ENCODE measurements around the gene KLF16. TPM values are rescaled to one million over a fixed set of nuclear protein-coding genes. Genes with fewer than 3 reads are reported as not detected.

KLF16 gene
- total RNA-seq, 1 experiment from 2014 or later, result 5.1 TPM

Other genes starting within 250 kb of the KLF16 start
- gene TCF3, start 211.0 kb downstream of the KLF16 start, total RNA-seq (2014; rRNA removed; shearing (Covaris generic)), result 81.8 and 95.8 TPM in 2 replicates
- not detected in 2 replicates for gene ONECUT3, start 110.1 kb downstream of the KLF16 start, total RNA-seq (2014; rRNA removed; shearing (Covaris generic))
- 0.08 TPM in 1 of 2 replicates, not detected in the other for gene ATP8B3, start 51.3 kb downstream of the KLF16 start, total RNA-seq (2014; rRNA removed; shearing (Covaris generic))
- gene REXO1, start 15.1 kb downstream of the KLF16 start, total RNA-seq (2014; rRNA removed; shearing (Covaris generic)), result 17.7 and 19.1 TPM in 2 replicates
- gene ABHD17A, start 21.9 kb upstream of the KLF16 start, total RNA-seq (2014; rRNA removed; shearing (Covaris generic)), result 39.2 and 41.6 TPM in 2 replicates
- gene ADAT3, start 41.8 kb upstream of the KLF16 start, total RNA-seq (2014; rRNA removed; shearing (Covaris generic)), result 4.7 and 4.8 TPM in 2 replicates
- gene SCAMP4, start 41.8 kb upstream of the KLF16 start, total RNA-seq (2014; rRNA removed; shearing (Covaris generic)), result 29.1 and 29.2 TPM in 2 replicates
- 72.8 and 78.0 TPM in 2 replicates for gene CSNK1G2, start 77.6 kb upstream of the KLF16 start, total RNA-seq (2014; rRNA removed; shearing (Covaris generic))
- 13.9 and 16.2 TPM in 2 replicates for gene BTBD2, start 152.1 kb upstream of the KLF16 start, total RNA-seq (2014; rRNA removed; shearing (Covaris generic))
- gene MKNK2, start 187.7 kb upstream of the KLF16 start, total RNA-seq (2014; rRNA removed; shearing (Covaris generic)), result 33.2 and 34.5 TPM in 2 replicates
- gene MOB3A, start 232.7 kb upstream of the KLF16 start, total RNA-seq (2014; rRNA removed; shearing (Covaris generic)), result 6.9 and 9.2 TPM in 2 replicates
- 0.38 TPM in 1 of 2 replicates, not detected in the other for gene IZUMO4, start 233.3 kb upstream of the KLF16 start, total RNA-seq (2014; rRNA removed; shearing (Covaris generic))

Data from SJCRH30 (cell line).